CD4-positive, alpha-beta T cell treated with Interleukin-6 for 4 hours (primary cell): ENCODE measurements around the gene MS4A15.
"Not testable (repeated sequence)": the region's sequence is repeated elsewhere in the genome, so short reads cannot be mapped to it uniquely, and the experiment has no call there.

Experiments
- DNase-seq: peaks from one replicate; pipeline ENCODE4 v3.0.0-alpha.2; 2020; ENCODE audit warnings: mixed read lengths

Gene MS4A15

GRCh38 chr11:60810569-60810968 lies 53.9 kb downstream of the MS4A15 start:
- DNase-seq, result no peak

- no peak for DNase-seq
Measured at GRCh38 chr11:60813324-60813723, 56.7 kb downstream of the MS4A15 start.

DNA sequence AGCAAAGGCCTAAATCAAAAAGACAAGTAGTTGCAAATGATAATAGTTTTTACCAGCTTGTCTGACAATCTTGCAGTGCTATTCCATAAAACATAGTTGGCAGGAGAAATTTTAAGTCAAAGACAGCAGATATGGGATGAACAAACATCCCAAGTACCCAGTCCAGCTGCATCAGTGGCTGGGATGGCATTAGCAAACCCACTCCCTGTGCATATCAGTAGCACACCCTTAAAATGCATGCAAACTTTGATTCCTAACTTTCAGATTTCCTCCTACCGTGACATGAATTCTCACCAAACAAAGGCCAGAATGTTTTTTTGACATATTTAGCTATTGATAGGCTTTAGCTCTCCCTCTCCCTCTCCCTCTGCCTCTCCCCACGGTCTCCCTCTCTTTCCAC lies 57.4 kb downstream of the MS4A15 start:
- DNase-seq, result no peak

DNA sequence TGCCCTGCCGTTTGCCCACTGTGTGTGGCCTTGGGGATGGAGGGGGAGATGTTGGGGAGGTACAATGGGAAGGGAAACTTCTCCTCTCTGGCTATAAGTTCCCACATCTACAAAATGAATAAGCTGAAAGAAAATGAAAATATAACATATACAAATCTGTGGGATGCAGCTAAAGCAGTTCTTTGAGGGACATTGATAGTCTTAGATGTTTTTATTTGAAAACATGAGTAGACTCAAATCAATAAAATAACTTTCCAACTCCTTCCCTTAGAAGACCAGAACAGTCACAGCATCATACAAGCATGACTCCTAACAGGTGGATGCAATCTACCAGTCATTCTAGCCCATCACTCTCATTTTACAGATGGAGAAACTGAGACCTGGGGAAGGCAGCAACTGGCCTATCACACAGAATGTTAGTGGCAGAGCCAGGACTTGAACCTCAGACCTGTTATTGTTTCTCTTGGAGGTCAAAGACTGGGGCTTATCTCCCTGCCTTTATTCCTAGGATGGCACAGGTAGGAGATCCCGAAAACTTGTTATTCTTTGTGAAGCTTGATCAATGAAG lies 60.0 kb downstream of the MS4A15 start:
- DNase-seq, result no peak

- no peak for DNase-seq
Measured at GRCh38 chr11:60818057-60818456, 61.4 kb downstream of the MS4A15 start.

DNA sequence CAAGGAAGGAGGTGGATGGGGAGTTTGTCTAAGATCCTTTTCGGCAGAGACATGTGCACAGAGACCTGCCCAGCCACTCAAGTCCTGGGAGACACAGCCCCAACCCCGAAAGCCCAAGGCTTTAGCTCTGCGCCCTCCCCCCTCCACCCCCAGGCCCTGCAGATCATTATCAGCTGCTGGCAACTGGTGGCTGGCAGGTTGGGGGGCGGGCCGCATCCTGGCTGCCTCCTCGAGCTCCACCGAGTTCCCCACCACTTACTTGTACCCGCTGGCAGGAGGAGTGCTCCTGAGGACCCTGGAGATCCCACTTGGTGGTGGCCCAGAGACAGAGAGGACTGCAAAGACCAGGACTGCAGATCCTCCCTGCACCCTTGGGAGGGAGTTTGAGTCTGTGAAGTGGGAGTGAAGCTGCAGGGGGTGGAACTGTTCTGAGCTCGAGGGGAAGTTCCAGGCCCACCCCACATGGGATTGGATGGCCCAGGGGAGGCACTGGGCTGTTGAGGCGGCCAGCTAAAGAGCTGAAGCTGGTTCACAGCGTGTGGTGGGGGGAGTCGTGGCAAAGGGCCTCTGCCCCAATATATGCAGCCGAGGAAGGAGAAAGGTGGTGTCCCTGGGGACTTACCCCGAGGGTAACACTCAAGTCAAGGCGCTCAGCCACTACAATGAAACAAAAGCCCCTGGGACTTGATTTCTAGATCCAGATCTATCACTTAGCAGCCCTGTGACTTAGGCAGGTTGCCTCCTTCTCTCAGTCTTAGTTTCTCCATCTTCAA lies 65.3 kb downstream of the MS4A15 start:
- no peak for DNase-seq

- DNase-seq, result not testable (repeated sequence)
Measured at GRCh38 chr11:60823745-60824306, 67.2 kb downstream of the MS4A15 start.

DNA sequence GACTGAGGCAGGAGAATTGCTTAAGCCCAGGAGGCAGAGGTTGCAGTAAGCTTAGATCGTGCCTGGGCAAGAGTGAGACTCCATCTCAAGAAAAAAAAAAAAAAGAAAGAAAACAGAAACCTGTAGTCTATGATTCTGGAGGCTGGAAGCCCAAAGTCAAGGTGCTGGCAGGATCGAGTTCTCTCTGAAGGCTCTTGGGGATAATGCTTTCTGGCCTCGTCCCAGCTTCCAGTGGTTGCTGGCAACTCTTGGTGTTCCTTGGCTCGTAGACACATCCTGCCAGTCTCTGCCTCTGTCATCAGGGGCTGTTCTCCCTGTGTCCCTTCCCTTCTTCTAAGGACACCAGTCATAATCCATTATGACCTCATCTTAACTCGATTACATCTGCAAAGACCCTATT lies 68.5 kb downstream of the MS4A15 start:
- DNase-seq, result no peak

GRCh38 chr11:60825790-60826189 lies 69.1 kb downstream of the MS4A15 start:
- DNase-seq, result no peak
